Mucosa of stomach (tissue), 1 donor: Measurements from ENCODE around the gene TRPM3.

Experiments used
- H3K27me3 ChIP-seq: one replicate; pipeline ENCODE4 v1.7.0; 2013; ENCODE audit warnings: mild to moderate bottlenecking, low read length; ENCODE audit not compliant: control insufficient read depth, insufficient read depth
- H3K36me3 ChIP-seq: one replicate; pipeline ENCODE4 v1.7.0; 2013; ENCODE audit warnings: low read length; ENCODE audit not compliant: control insufficient read depth, insufficient read depth
- H3K4me1 ChIP-seq: one replicate; pipeline ENCODE4 v1.7.0; 2013; ENCODE audit warnings: mild to moderate bottlenecking, low read length; ENCODE audit not compliant: control insufficient read depth, insufficient read depth
- H3K4me3 ChIP-seq: one replicate; pipeline ENCODE4 v1.7.0; 2013; ENCODE audit warnings: low read length
- H3K9ac ChIP-seq: one replicate; pipeline ENCODE4 v1.7.0; 2013; ENCODE audit warnings: mild to moderate bottlenecking, low read length, moderate library complexity
- H3K9me3 ChIP-seq: one replicate; pipeline ENCODE4 v1.7.0; 2013; ENCODE audit warnings: mild to moderate bottlenecking, low read length, moderate library complexity; ENCODE audit not compliant: control insufficient read depth
- donor health status: Pancreatic carcinoma.

Gene TRPM3

DNA sequence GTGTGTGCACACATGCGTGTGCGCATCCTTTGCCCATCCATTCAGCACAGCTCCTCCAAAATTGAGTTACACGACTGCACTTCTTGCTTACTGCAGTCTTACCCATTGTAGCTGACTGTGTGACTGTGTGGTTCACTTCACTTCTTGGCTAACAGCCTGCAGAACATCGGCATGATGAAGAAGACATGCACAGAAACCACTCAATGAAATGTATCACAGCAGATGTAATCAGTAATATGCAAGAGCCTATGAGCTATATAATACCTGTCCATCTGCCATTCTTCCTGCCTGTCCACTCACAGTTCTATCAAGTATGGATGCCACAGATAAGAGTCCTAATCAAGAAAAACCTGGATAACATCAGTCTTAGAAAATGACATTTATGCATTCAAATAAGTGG is 83.9 kb downstream of the TRPM3 start:
- Histone ChIP-seq H3K9ac (no peak overlapping the region), H3K9me3 (no peaks in the 10 kb centered on the region), H3K27me3 (no peaks in the 10 kb centered on the region), H3K4me1 (no peaks in the 10 kb centered on the region), H3K36me3 (no peaks in the 10 kb centered on the region), H3K4me3 (no peak overlapping the region)

DNA sequence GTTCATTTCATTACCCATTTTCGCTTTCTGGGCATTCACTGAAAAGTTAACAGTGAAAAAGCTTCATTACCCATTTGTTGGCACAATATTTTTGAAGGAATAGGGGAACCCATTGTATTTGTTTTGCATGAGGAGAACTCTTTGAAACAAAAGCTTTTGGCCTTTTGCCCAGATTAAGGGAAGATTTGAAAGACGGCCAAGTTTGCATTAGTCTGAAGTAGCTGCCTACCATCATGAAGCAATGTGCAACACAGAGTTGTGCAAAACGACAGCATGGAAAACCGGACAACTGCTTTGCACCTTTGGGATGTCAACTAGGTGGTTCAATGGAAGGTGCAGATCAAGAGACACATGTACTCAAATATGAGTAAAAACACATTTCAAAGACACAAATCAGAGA is 84.9 kb downstream of the TRPM3 start:
- H3K9me3 ChIP-seq = no peaks in the 10 kb centered on the region
- no peaks in the 10 kb centered on the region for H3K36me3 ChIP-seq
- H3K4me3 ChIP-seq = no peak overlapping the region
- no peaks in the 10 kb centered on the region for H3K27me3 ChIP-seq
- H3K4me1 ChIP-seq = no peaks in the 10 kb centered on the region
- H3K9ac ChIP-seq = no peak overlapping the region

DNA sequence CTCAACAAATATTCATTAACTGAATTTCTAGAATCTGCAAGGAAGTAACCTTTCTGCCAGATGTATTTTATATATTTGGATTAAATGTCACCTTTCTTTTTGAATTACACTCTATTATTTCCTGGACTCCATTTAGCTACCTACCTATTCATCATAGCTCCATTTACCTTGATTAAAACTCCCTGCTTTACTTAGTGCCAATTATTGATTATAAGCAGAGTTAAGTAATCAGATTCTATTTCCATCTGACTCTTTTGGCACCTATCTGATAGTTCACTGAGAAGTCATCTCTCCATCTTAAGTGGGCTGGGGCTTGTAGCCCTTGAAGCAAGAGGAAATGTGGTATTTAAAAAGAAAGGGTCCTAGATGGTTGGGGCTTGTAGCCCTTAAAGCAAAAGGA is 88.6 kb downstream of the TRPM3 start:
- H3K9ac ChIP-seq = no peak overlapping the region
- no peak overlapping the region for H3K4me3 ChIP-seq
- no peaks in the 10 kb centered on the region for H3K9me3 ChIP-seq
- no peaks in the 10 kb centered on the region for H3K4me1 ChIP-seq
- no peaks in the 10 kb centered on the region for H3K36me3 ChIP-seq
- no peaks in the 10 kb centered on the region for H3K27me3 ChIP-seq

DNA sequence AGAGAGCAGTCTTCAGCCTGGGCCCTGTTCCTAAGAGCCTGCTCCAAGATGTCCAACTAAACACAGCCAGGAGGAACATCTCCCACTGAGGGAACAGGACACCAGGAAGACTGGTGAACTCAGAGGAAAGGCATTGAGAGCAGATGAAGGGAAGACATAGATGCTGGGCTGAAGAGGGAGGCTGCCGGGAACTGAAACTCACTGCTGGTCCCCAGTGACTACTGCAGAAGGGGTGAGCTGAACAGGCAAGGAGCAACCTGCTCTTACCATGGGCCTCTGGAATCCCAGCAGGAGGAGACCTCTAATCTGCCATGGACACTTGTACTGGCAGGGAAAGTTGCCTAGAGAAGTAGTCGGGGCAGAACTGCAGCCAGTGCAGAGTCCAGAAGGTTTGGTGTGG is 95.7 kb downstream of the TRPM3 start:
- H3K36me3 ChIP-seq = no peaks in the 10 kb centered on the region
- no peaks in the 10 kb centered on the region for H3K4me1 ChIP-seq
- H3K4me3 ChIP-seq = no peak overlapping the region
- H3K9ac ChIP-seq = no peak overlapping the region
- no peaks in the 10 kb centered on the region for H3K27me3 ChIP-seq
- no peaks in the 10 kb centered on the region for H3K9me3 ChIP-seq

DNA sequence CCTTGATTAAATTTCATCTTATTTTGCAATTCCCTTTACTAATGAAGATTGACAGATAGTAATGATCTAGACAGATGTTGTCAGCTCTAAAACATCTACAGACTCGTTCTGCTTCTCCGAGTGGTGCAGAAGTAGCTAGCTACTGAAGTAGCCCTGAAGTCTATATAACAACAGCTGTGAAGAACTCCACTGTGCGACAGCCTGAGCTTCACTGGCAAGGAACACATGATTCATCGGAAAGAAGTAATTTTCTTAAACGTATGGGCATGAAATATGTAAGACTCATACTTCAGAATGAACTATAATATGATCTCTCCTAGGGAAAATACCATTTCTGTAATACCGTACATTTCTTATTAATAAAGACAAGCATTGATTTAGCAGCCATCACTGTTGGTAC is 96.2 kb downstream of the TRPM3 start:
- H3K27me3 ChIP-seq = no peaks in the 10 kb centered on the region
- no peak overlapping the region for H3K4me3 ChIP-seq
- H3K36me3 ChIP-seq = no peaks in the 10 kb centered on the region
- no peaks in the 10 kb centered on the region for H3K9me3 ChIP-seq
- no peaks in the 10 kb centered on the region for H3K4me1 ChIP-seq
- H3K9ac ChIP-seq = no peak overlapping the region

DNA sequence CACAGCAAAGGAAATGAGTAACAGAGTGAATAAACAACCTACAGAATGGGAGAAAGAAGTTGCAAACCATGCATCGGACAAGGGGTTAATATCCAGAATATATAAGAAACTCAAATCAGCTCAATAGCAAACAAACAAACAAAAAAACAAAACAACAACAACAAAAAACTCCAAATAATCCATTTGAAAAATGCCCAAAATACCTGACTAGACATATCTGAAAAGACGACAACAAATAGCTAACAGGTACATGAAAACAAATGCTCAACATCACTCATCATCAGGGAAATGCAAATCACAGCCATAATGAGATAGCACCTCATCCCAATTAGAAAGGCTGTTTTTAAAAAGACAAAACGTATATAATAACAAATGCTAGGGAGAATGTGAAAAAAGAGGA is 111.2 kb downstream of the TRPM3 start:
- Histone ChIP-seq H3K27me3 (no peaks in the 10 kb centered on the region), H3K4me3 (no peak overlapping the region), H3K4me1 (no peaks in the 10 kb centered on the region), H3K9me3 (no peaks in the 10 kb centered on the region), H3K36me3 (no peaks in the 10 kb centered on the region), H3K9ac (no peak overlapping the region)

DNA sequence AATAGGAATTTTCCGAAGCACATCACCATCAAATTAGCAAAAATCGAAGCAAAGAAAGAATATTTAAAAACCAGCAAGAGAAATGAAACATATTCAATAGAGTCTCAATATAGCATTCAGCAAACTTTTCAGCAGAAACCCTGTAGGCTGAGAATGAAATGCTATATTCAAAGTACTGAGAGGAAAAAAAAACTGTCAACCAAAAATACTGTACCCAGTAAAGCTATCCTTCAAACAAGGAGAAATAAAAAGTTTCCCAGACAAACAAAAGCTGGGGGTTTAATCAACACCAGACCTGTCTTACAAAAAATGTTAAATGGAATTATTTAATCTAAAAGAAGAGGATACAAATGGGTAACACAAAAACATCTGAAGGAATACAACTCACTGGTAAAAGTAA is 116.0 kb downstream of the TRPM3 start:
- no peak overlapping the region for H3K9ac ChIP-seq
- no peak overlapping the region for H3K4me3 ChIP-seq
- no peaks in the 10 kb centered on the region for H3K27me3 ChIP-seq
- H3K4me1 ChIP-seq = no peaks in the 10 kb centered on the region
- H3K36me3 ChIP-seq = no peaks in the 10 kb centered on the region
- H3K9me3 ChIP-seq = no peaks in the 10 kb centered on the region

DNA sequence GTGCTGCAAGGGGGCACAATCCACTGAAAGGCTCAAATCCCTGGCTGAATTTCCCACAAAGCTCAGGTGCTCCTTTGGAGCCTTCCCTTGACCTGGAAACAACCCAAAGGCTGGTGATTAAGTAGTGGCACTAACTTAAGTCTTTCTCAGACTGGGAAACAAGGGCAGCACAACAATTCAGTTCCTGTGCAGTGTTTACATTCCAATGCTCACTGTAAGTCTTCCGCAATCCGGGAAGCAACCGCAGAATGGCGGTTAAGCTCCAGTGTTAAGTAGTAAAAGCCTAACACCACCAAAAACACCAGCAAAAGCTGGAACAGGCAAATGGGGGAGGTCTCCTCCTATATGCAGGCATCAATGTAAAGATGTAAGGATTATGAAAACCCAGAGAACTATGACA is 117.2 kb downstream of the TRPM3 start:
- H3K4me1 ChIP-seq = no peaks in the 10 kb centered on the region
- H3K4me3 ChIP-seq = no peak overlapping the region
- H3K36me3 ChIP-seq = no peaks in the 10 kb centered on the region
- no peak overlapping the region for H3K9ac ChIP-seq
- H3K9me3 ChIP-seq = no peaks in the 10 kb centered on the region
- no peaks in the 10 kb centered on the region for H3K27me3 ChIP-seq

DNA sequence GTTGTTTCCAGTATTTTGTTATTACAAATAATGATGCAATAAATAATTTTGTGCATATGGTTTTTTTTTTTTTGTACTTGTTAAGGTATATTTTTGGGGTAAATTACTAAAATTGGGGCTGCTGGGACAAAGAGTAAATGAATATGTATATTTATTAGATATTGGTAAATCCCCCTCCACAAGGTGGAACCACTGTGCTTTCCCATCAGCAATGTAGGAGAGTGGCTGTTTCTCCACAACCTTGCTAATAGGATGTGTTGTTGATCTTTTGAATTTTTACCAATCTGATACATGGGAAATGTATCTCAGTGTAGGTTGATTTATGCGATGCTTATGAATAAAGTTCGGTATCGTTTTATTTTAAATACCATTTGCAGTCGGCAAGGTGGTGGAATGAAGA is 118.1 kb downstream of the TRPM3 start:
- no peaks in the 10 kb centered on the region for H3K36me3 ChIP-seq
- H3K27me3 ChIP-seq = no peaks in the 10 kb centered on the region
- H3K4me1 ChIP-seq = no peaks in the 10 kb centered on the region
- H3K9ac ChIP-seq = no peak overlapping the region
- H3K9me3 ChIP-seq = no peaks in the 10 kb centered on the region
- no peak overlapping the region for H3K4me3 ChIP-seq

DNA sequence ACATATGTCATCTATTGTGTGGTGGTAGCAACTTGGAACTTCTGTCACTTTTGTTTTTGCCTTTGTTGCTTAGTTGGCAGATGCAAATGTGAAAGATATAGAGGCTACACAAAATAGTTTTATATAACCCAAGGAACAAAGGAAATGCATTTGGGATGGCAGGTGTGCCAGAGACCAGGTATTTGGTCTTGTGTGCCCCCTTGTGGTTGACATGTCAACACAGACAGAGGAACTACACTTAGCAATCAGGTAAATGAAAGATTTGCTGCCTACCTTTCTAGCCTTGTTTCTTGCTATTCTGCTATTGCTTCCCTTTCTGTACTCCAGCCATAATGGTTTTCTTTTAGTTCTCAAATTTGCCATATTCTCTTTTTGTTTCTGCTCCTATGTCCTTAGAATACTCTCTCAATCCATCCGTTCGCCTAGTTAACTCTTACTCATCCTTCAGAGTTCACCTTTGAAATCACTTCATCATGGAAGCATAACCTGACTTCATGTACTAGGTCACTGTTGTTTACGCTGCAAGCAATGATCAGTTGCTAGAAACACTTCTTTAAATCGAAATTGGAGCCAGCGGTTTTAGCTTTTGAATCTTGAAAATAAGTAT is 119.5 kb downstream of the TRPM3 start:
- Histone ChIP-seq H3K4me1 (no peaks in the 10 kb centered on the region), H3K27me3 (no peaks in the 10 kb centered on the region), H3K36me3 (no peaks in the 10 kb centered on the region), H3K9ac (no peak overlapping the region), H3K9me3 (no peaks in the 10 kb centered on the region), H3K4me3 (no peak overlapping the region)

DNA sequence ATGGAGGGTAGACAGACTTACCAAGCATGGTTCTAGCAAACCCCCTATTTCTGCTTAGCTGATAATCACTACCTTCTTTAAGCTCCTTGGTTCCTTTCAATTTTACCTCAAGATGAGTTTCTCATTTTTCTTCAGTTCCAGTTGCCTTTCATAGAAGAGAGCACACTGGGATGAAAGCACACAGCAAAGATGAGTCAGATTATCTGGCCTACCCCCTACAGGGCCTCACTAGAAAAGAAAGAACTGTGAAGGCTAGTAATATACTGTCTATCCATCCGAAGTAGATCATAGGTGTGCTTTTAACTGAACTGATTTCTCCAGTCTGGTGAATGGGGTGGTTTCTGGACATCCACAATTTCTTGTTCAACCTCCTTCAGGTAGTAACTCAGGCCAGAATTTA is 122.5 kb downstream of the TRPM3 start:
- H3K27me3 ChIP-seq = no peaks in the 10 kb centered on the region
- no peaks in the 10 kb centered on the region for H3K4me1 ChIP-seq
- no peaks in the 10 kb centered on the region for H3K9me3 ChIP-seq
- no peak overlapping the region for H3K4me3 ChIP-seq
- H3K36me3 ChIP-seq = no peaks in the 10 kb centered on the region
- H3K9ac ChIP-seq = no peak overlapping the region

DNA sequence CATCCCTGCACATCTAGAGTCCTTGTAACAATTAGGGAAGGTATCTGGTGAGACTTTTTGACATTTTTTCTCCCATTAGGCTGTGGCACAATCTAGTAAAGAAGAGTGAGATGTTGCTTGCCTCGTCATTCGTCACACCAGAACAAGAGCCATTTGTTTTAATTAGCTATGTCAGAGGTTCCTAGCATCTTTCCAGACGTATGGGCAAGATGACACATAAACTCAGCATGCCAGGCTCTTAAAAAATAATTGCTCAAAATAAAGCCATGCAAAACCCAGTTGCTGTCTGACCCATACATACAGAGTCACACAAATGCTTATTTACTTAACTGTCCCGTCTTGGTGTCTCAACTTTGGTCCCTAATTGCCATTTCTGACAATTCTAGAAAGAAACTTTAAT is 125.9 kb downstream of the TRPM3 start:
- no peaks in the 10 kb centered on the region for H3K9me3 ChIP-seq
- no peak overlapping the region for H3K4me3 ChIP-seq
- no peaks in the 10 kb centered on the region for H3K4me1 ChIP-seq
- no peaks in the 10 kb centered on the region for H3K27me3 ChIP-seq
- H3K9ac ChIP-seq = no peak overlapping the region
- H3K36me3 ChIP-seq = no peaks in the 10 kb centered on the region

DNA sequence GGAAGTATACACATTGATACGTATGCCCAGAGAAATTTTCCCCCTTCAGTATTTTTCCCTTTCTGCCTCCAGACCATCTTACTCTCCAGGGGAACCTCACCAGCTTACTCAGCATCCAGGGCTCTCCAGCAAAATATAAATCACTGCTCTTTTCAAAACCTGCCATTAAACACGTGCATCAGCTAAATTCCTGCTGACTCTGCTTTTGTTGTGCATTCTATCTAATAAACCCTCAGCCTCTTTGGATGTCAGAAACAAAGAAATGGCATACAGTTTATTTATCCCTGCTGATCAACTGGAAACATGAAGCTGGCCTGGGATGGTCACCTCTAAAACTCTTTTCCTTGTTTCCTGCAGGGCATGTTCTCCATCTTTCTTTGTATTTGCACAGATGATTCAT is 126.8 kb downstream of the TRPM3 start:
- no peaks in the 10 kb centered on the region for H3K27me3 ChIP-seq
- H3K9ac ChIP-seq = no peak overlapping the region
- no peaks in the 10 kb centered on the region for H3K36me3 ChIP-seq
- H3K4me3 ChIP-seq = no peak overlapping the region
- H3K9me3 ChIP-seq = no peaks in the 10 kb centered on the region
- no peaks in the 10 kb centered on the region for H3K4me1 ChIP-seq
